H9 (cell line): ENCODE results near the gene SRSF2. TPM values are rescaled to one million over a fixed set of nuclear protein-coding genes. Genes with fewer than 3 reads are reported as not detected.

Source experiments
- DNase-seq: peaks from one replicate; pipeline ENCODE4 v3.0.0-alpha.2; 2017
- H2AFZ ChIP-seq: one replicate; pipeline ENCODE4 v1.6.1; 2013; ENCODE audit warnings: mild to moderate bottlenecking, low read length, control low read depth, moderate library complexity
- H2AK5ac ChIP-seq: 2 replicates; pipeline ENCODE4 v1.6.1; 2013; ENCODE audit warnings: low read length, control low read depth, mixed read lengths; ENCODE audit not compliant: insufficient read length
- H2BK120ac ChIP-seq: one replicate; pipeline ENCODE4 v1.6.1; 2013; ENCODE audit warnings: low read depth, mild to moderate bottlenecking, low read length, control low read depth, inconsistent platforms; ENCODE audit not compliant: poor library complexity, severe bottlenecking
- H2BK12ac ChIP-seq: 2 replicates; pipeline ENCODE4 v1.6.1; 2013; ENCODE audit warnings: low read length, control low read depth, mixed read lengths, low read depth; ENCODE audit not compliant: insufficient read length
- H2BK15ac ChIP-seq: 2 replicates; pipeline ENCODE4 v1.6.1; 2013; ENCODE audit warnings: low read depth, low read length, control low read depth
- H2BK20ac ChIP-seq: one replicate; pipeline ENCODE4 v1.6.1; 2013; ENCODE audit warnings: low read depth, mild to moderate bottlenecking, low read length, control low read depth, inconsistent platforms; ENCODE audit not compliant: poor library complexity, severe bottlenecking
- H2BK5ac ChIP-seq: 2 replicates; pipeline ENCODE4 v1.6.1; 2013; ENCODE audit warnings: low read length, control low read depth, mixed read lengths; ENCODE audit not compliant: insufficient read length
- H3K14ac ChIP-seq: 2 replicates; pipeline ENCODE4 v1.6.1; 2013; ENCODE audit warnings: low read length, control low read depth; ENCODE audit not compliant: insufficient read depth
- H3K18ac ChIP-seq: 2 replicates; pipeline ENCODE4 v1.6.1; 2013; ENCODE audit warnings: low read depth, mild to moderate bottlenecking, mixed read lengths, low read length, control low read depth; ENCODE audit not compliant: insufficient read length
- H3K23ac ChIP-seq: 2 replicates; pipeline ENCODE4 v1.6.1; 2013; ENCODE audit warnings: low read length, control low read depth, mixed read lengths, low read depth; ENCODE audit not compliant: insufficient read length
- H3K23me2 ChIP-seq: 2 replicates; pipeline ENCODE4 v1.6.1; 2013; ENCODE audit warnings: low read depth, mild to moderate bottlenecking, mixed read lengths, low read length, control low read depth; ENCODE audit not compliant: insufficient read length, poor library complexity, severe bottlenecking
- H3K27ac ChIP-seq: 2 replicates; pipeline ENCODE4 v1.5.1; 2013; ENCODE audit warnings: low read length, control low read depth, mixed read lengths, low read depth; ENCODE audit not compliant: insufficient read length
- H3K27me3 ChIP-seq: 2 replicates; pipeline ENCODE4 v1.6.1; 2013; ENCODE audit warnings: low read length, control low read depth, inconsistent platforms; ENCODE audit not compliant: insufficient read depth
- H3K4ac ChIP-seq: 2 replicates; pipeline ENCODE4 v1.6.1; 2013; ENCODE audit warnings: low read depth, mild to moderate bottlenecking, control low read depth, inconsistent platforms, low read length, moderate library complexity
- H3K4me1 ChIP-seq: 2 replicates; pipeline ENCODE4 v1.6.1; 2013; ENCODE audit warnings: low read length, control low read depth, inconsistent platforms; ENCODE audit not compliant: insufficient read depth
- H3K4me2 ChIP-seq: 2 replicates; pipeline ENCODE4 v1.6.1; 2013; ENCODE audit warnings: low read length, control low read depth, mixed read lengths; ENCODE audit not compliant: insufficient read length, insufficient read depth
- H3K56ac ChIP-seq: 2 replicates; pipeline ENCODE4 v1.6.1; 2013; ENCODE audit warnings: low read depth, mild to moderate bottlenecking, mixed read lengths, low read length, control low read depth; ENCODE audit not compliant: insufficient read length
- H3K79me1 ChIP-seq: 2 replicates; pipeline ENCODE4 v1.6.1; 2013; ENCODE audit warnings: low read depth, mild to moderate bottlenecking, moderate library complexity, low read length, control low read depth, inconsistent platforms; ENCODE audit not compliant: insufficient read depth, poor library complexity, severe bottlenecking
- H3K79me2 ChIP-seq: 2 replicates; pipeline ENCODE4 v1.6.1; 2013; ENCODE audit warnings: low read length, control low read depth, inconsistent platforms; ENCODE audit not compliant: insufficient read depth
- H3K9ac ChIP-seq: 2 replicates; pipeline ENCODE4 v1.6.1; 2013; ENCODE audit warnings: low read length, control low read depth, mixed read lengths; ENCODE audit not compliant: insufficient read length; ENCODE audit errors: extremely low read depth
- H3K9me3 ChIP-seq: one replicate; pipeline ENCODE4 v1.6.1; 2013; ENCODE audit warnings: low read depth, low read length, inconsistent platforms; ENCODE audit not compliant: control insufficient read depth
- H3T11ph ChIP-seq: one replicate; pipeline ENCODE4 v1.6.1; 2013; ENCODE audit warnings: mild to moderate bottlenecking, low read length, control low read depth, inconsistent platforms
- H4K20me1 ChIP-seq: one replicate; pipeline ENCODE4 v1.6.1; 2013; ENCODE audit not compliant: control insufficient read depth, insufficient read length, insufficient read depth
- H4K5ac ChIP-seq: 2 replicates; pipeline ENCODE4 v1.6.1; 2013; ENCODE audit warnings: low read depth, mild to moderate bottlenecking, mixed read lengths, low read length, control low read depth; ENCODE audit not compliant: insufficient read length
- H4K8ac ChIP-seq: replicated peaks from 2 replicates; pipeline ENCODE4 v1.6.1; 2013; ENCODE audit warnings: low read length, control low read depth, mixed read lengths, low read depth; ENCODE audit not compliant: insufficient read length
- H4K91ac ChIP-seq: 2 replicates; pipeline ENCODE4 v1.6.1; 2013; ENCODE audit warnings: low read depth, mild to moderate bottlenecking, moderate library complexity, mixed read lengths, low read length, control low read depth; ENCODE audit not compliant: insufficient read length
- H3K27ac Mint-ChIP-seq, 3 experiments: 2 replicates in 2 of 3; 3 replicates in 1 of 3; pipeline ENCODE4 v1.8.0; 2020 to 2021; ENCODE audit warnings: mixed read lengths in 3 of 3, mild to moderate bottlenecking in 1 of 3, moderate library complexity in 1 of 3
- H3K27me3 Mint-ChIP-seq: 2 replicates; pipeline ENCODE4 v1.8.0; 2021; ENCODE audit warnings: low read depth, mild to moderate bottlenecking, moderate library complexity, mixed read lengths
- H3K36me3 Mint-ChIP-seq, 3 experiments: 2 replicates in 2 of 3; 3 replicates in 1 of 3; pipeline ENCODE4 v1.8.0; 2020 to 2021; ENCODE audit warnings: low read depth in 3 of 3, mixed read lengths in 3 of 3; ENCODE audit not compliant: insufficient read depth in 1 of 3
- H3K4me1 Mint-ChIP-seq, 2 experiments: 2 replicates each; pipeline ENCODE4 v1.8.0; 2020; ENCODE audit warnings: mixed read lengths in 2 of 2
- H3K4me3 Mint-ChIP-seq, 2 experiments: 2 replicates in 1 of 2; 3 replicates in 1 of 2; pipeline ENCODE4 v1.8.0; 2020 to 2021; ENCODE audit warnings: mild to moderate bottlenecking in 2 of 2, mixed read lengths in 2 of 2, moderate library complexity in 1 of 2
- H3K9me3 Mint-ChIP-seq, 2 experiments: 2 replicates in 1 of 2; 3 replicates in 1 of 2; pipeline ENCODE4 v1.8.0; 2020; ENCODE audit warnings: mild to moderate bottlenecking in 2 of 2, mixed read lengths in 2 of 2, moderate library complexity in 1 of 2
- CTCF ChIP-seq: fragments of 200-600 bp; sonication (generic); conservative IDR thresholded peaks from 3 replicates; pipeline ENCODE4 v1.8.0; 2021; ENCODE audit warnings: antibody characterized with exemption, mild to moderate bottlenecking
- total RNA-seq: library from RNA; stranded (reverse); gene quantifications from 2 replicates; pipeline ENCODE4 v1.2.1, GENCODE V29; 2021

Gene SRSF2
- total RNA-seq, 1 experiment from 2014 or later: 578 TPM

GRCh38 chr17:76742958-76743357 is 5.8 kb upstream of the SRSF2 start:
- no peak overlapping the region for H3K56ac ChIP-seq
- no peak overlapping the region for H3K4ac ChIP-seq
- H2BK15ac ChIP-seq: no peak overlapping the region
- no peak overlapping the region for H3K18ac ChIP-seq
- H4K20me1 ChIP-seq: no peaks in the 10 kb centered on the region
- no peak for DNase-seq
- Mint-ChIP-seq H3K36me3 (peaks cover 23 to 50% (median 39%) of the 10 kb centered on the region in 3 experiments), H3K4me1 (peaks cover 12% of the 10 kb centered on the region in 2 experiments), H3K4me3 (no peak overlapping the region), H3K9me3 (no peaks in the 10 kb centered on the region; a peak in 1 of 5 replicates), H3K27me3 (no peaks in the 10 kb centered on the region), H3K27ac (no peak overlapping the region)
- no peak overlapping the region for H2AFZ ChIP-seq
- no peak overlapping the region for H2AK5ac ChIP-seq
- H4K8ac ChIP-seq: no peak overlapping the region
- no peaks in the 10 kb centered on the region for H3K27me3 ChIP-seq
- H2BK120ac ChIP-seq: no peak overlapping the region
- no peaks in the 10 kb centered on the region for H3K4me1 ChIP-seq
- H2BK20ac ChIP-seq: no peak overlapping the region
- no peaks in the 10 kb centered on the region for H3K79me1 ChIP-seq
- H4K5ac ChIP-seq: no peak overlapping the region
- H3K23ac ChIP-seq: no peak overlapping the region
- H3K23me2 ChIP-seq: no peaks in the 10 kb centered on the region
- no peaks in the 10 kb centered on the region for H3K79me2 ChIP-seq
- no peak overlapping the region for H3K27ac ChIP-seq
- H3K4me2 ChIP-seq: no peak overlapping the region
- H3K9ac ChIP-seq: no peak overlapping the region
- H3K9me3 ChIP-seq: no peaks in the 10 kb centered on the region
- H2BK12ac ChIP-seq: no peak overlapping the region
- H4K91ac ChIP-seq: no peak overlapping the region
- no peak for TF ChIP-seq CTCF
- no peak overlapping the region for H3T11ph ChIP-seq
- H3K14ac ChIP-seq: no peak overlapping the region
- no peak overlapping the region for H2BK5ac ChIP-seq
